Endothelial cell of umbilical vein (primary cell): ENCODE measurements around the gene NLGN1. TPM values are rescaled to one million over a fixed set of nuclear protein-coding genes. Genes with fewer than 3 reads are reported as not detected.

ENCODE experiments used
- BruUV-seq: library from RNA; stranded (reverse); fragments of 400-500 nt; replicated peaks from 2 replicates; lab custom pipeline; 2021; lab: Mats Ljungman, UMichigan
- CTCF ChIA-PET: fragments of 300-600, 350-600 bp; sonication (Branson Sonifier 250); formaldehyde crosslinking; loops from one replicate; lab custom pipeline; 2021; ENCODE audit warnings: antibody characterized with exemption, inconsistent platforms; lab: Charles Lee
- POLR2A ChIA-PET: fragments of 300-600, 350-600 bp; sonication (Branson Sonifier 250); formaldehyde crosslinking; loops from one replicate; lab custom pipeline; 2021; ENCODE audit warnings: antibody characterized with exemption, inconsistent platforms; lab: Charles Lee
- DNase-seq: peaks from one replicate; pipeline ENCODE4 v3.0.0-alpha.2; 2011; ENCODE audit warnings: low read depth, low spot score
- FAIRE-seq: peaks from 2 replicates; lab custom pipeline; 2011; peaks lifted over from hg19 to GRCh38; lab: Jason Lieb, UNC
- H2AFZ ChIP-seq: 2 replicates; pipeline ENCODE4 v1.6.0; 2012; ENCODE audit warnings: low read depth, low read length, control low read depth, inconsistent platforms
- H3K27ac ChIP-seq: 2 replicates; pipeline ENCODE4 v1.5.1; 2011; ENCODE audit warnings: low read depth, mild to moderate bottlenecking, control low read depth, low read length, moderate library complexity; ENCODE audit not compliant: insufficient read depth
- H3K27me3 ChIP-seq, 2 experiments: 2 replicates each; pipeline versions ENCODE4 v1.6.0 to v1.6.1; 2011; ENCODE audit warnings: low read length in 2 of 2, mixed read lengths in 1 of 2; ENCODE audit not compliant: control insufficient read depth in 2 of 2, insufficient read depth in 2 of 2
- H3K36me3 ChIP-seq, 2 experiments: 2 replicates in 1 of 2; 3 replicates in 1 of 2; pipeline ENCODE4 v1.5.1; 2011; ENCODE audit warnings: low read length in 2 of 2, mild to moderate bottlenecking in 1 of 2, moderate library complexity in 1 of 2; ENCODE audit not compliant: control insufficient read depth in 2 of 2, insufficient read depth in 2 of 2; ENCODE audit errors: extremely low read depth in 1 of 2
- H3K4me1 ChIP-seq: 3 replicates; pipeline ENCODE4 v1.5.1; 2011; ENCODE audit warnings: mild to moderate bottlenecking, low read length; ENCODE audit not compliant: control insufficient read depth, insufficient read depth; ENCODE audit errors: extremely low read depth
- H3K4me2 ChIP-seq: 2 replicates; pipeline ENCODE4 v1.6.1; 2011; ENCODE audit warnings: low read length, control low read depth, mixed read lengths; ENCODE audit not compliant: insufficient read depth
- H3K4me3 ChIP-seq, 3 experiments: fragments of 200-600 bp in 1 of 3; sonication (generic), shearing (Covaris generic) in 1 of 3; replicated peaks in 1 of 3; 2 replicates each; pipeline ENCODE4 v1.5.1; 2011 to 2016; ENCODE audit warnings: control low read depth in 3 of 3, low read length in 3 of 3, mild to moderate bottlenecking in 2 of 3, inconsistent platforms in 1 of 3, low read depth in 1 of 3, moderate library complexity in 1 of 3; ENCODE audit not compliant: insufficient read depth in 1 of 3
- H3K79me2 ChIP-seq: 2 replicates; pipeline ENCODE4 v1.6.0; 2012; ENCODE audit warnings: low read length, inconsistent platforms; ENCODE audit not compliant: control insufficient read depth, insufficient read depth
- H3K9ac ChIP-seq: replicated peaks from 2 replicates; pipeline ENCODE3; 2011; ENCODE audit warnings: low read length, control low read depth; ENCODE audit not compliant: insufficient read depth; ENCODE audit errors: extremely low read depth
- H3K9me1 ChIP-seq: replicated peaks from 3 replicates; pipeline ENCODE4 v1.6.0; 2011; ENCODE audit warnings: mild to moderate bottlenecking, low read length; ENCODE audit not compliant: control insufficient read depth, insufficient read depth; ENCODE audit errors: extremely low read depth
- H3K9me3 ChIP-seq: replicated peaks from 2 replicates; pipeline ENCODE4 v1.5.1; 2012; ENCODE audit warnings: low read length, inconsistent platforms; ENCODE audit not compliant: control insufficient read depth, insufficient read depth
- H4K20me1 ChIP-seq: replicated peaks from 2 replicates; pipeline ENCODE3; 2011; ENCODE audit warnings: mild to moderate bottlenecking, low read length; ENCODE audit not compliant: control insufficient read depth, insufficient read depth; ENCODE audit errors: extremely low read depth
- CTCF ChIP-seq, 2 donors: IDR thresholded peaks; 1 replicate in 1 of 2; 2 replicates in 1 of 2; pipeline ENCODE4 v1.5.1; 2011; ENCODE audit warnings: low read length in 2 of 2, mild to moderate bottlenecking in 2 of 2, moderate library complexity in 2 of 2, control low read depth in 1 of 2, inconsistent platforms in 1 of 2, low read depth in 1 of 2; ENCODE audit not compliant: insufficient read depth in 1 of 2; ENCODE audit errors: extremely low read depth in 1 of 2
- FOS ChIP-seq: IDR thresholded peaks from 2 replicates; pipeline ENCODE4 v1.6.1; 2011; ENCODE audit warnings: mild to moderate bottlenecking, low read length, moderate library complexity, borderline replicate concordance; ENCODE audit not compliant: insufficient read depth
- GATA2 ChIP-seq: IDR thresholded peaks from 2 replicates; pipeline ENCODE4 v1.7.0; 2011; ENCODE audit warnings: low read depth, mild to moderate bottlenecking, moderate library complexity, mixed read lengths, low read length; ENCODE audit not compliant: insufficient read length, insufficient read depth
- JUN ChIP-seq: IDR thresholded peaks from 2 replicates; pipeline ENCODE4 v1.6.1; 2011; ENCODE audit warnings: borderline replicate concordance, low read depth; ENCODE audit not compliant: insufficient read length, insufficient read depth
- MAX ChIP-seq: IDR thresholded peaks from 2 replicates; pipeline ENCODE4 v1.6.1; 2011; ENCODE audit not compliant: insufficient read depth, insufficient read length
- dilution Hi-C: fragments of 300-500 bp; cut with MboI; formaldehyde crosslinking; loops from one replicate; pipeline ENCODE4 v1.15.0; 2019; ENCODE audit warnings: low sequenced_read_pairs; ENCODE audit not compliant: extremely low pct_ligation_motif_present
- intact Hi-C: fragments of 100-400 bp; cut with micrococcal nuclease; formaldehyde crosslinking; loops from one replicate; pipeline ENCODE4 v1.10.0; 2022
- polyA plus RNA-seq, 4 experiments: library from polyadenylated mRNA; depleted of rRNA in 3 of 4; stranded (reverse) in 3 of 4; unstranded in 1 of 4; fragments of >200 nt; gene quantifications; 2 replicates each; pipeline versions ENCODE4 v1.2.1 to v1.2.3, GENCODE V29; 2011 to 2012; ENCODE audit warnings: missing spikeins in 1 of 4
- total RNA-seq: library from RNA; stranded (reverse); gene quantifications from 2 replicates; pipeline ENCODE4 v1.2.3, GENCODE V29; 2021

Gene NLGN1
- total and polyA plus RNA-seq, 2 donors (not counting 3 experiments of a cell fraction or from before 2014, with no cell fraction given), result 7.9 to 16.3 TPM

- H2AFZ ChIP-seq, result no peak overlapping the region
- intact Hi-C loops (no loop called here), dilution Hi-C loops (no loop called here)
- no peak overlapping the region for H3K4me3 ChIP-seq
- no peaks in the 10 kb centered on the region for H3K9me3 ChIP-seq
- peaks cover 6% of the 10 kb centered on the region for H3K4me1 ChIP-seq
- FAIRE-seq (peak; percentile 18), DNase-seq (no peak)
- BruUV-seq, result no TSS peak
- no peaks in the 10 kb centered on the region for H3K9me1 ChIP-seq
- H3K36me3 ChIP-seq, result no peaks in the 10 kb centered on the region
- H4K20me1 ChIP-seq, result no peaks in the 10 kb centered on the region
- H3K79me2 ChIP-seq, result no peaks in the 10 kb centered on the region
- ChIA-PET POLR2A (interaction anchor here (0.6 kb wide), 1 partner anchor 115 kb away, joined by 4 read pairs; no protein-coding TSS in a partner anchor), CTCF (no interaction called here)
- no peak for TF ChIP-seq CTCF (IDR thresholded peaks at IDR 0.05; ENCODE audit: extremely low read depth in 1 of 2, insufficient read depth in 1 of 2, low read depth in 1 of 2, low read length in 2 of 2)
- peak; percentile 7 for TF ChIP-seq JUN
- peak; percentile 24 for TF ChIP-seq GATA2
- no peak for TF ChIP-seq FOS
- TF ChIP-seq MAX, result no peak
- no peak overlapping the region for H3K27ac ChIP-seq
- H3K9ac ChIP-seq, result no peak overlapping the region
- no peaks in the 10 kb centered on the region for H3K27me3 ChIP-seq
- H3K4me2 ChIP-seq, result no peak overlapping the region
These were observed 788.9 kb downstream of the NLGN1 start for GRCh38 chr3:174186377-174186989.
